Hematopoietic multipotent progenitor cell treated with erythropoietin and hydrocortisone succinate and interleukin-3 and kit ligand, for 4 days (in vitro differentiated cells): ENCODE measurements around the gene RRAS2.
"Not testable (repeated sequence)": the region's sequence is repeated elsewhere in the genome, so short reads cannot be mapped to it uniquely, and the experiment has no call there.

Experiments
- DNase-seq: peaks from one replicate; pipeline ENCODE4 v3.0.0-alpha.2; 2015

RRAS2 gene

GRCh38 chr11:14358729-14359439 is at the start of gene RRAS2:
Gene RRAS2 (minus strand): TSS chr11:14359183. CDS start chr11:14358870, 313 bp downstream.
- peak; percentile 84 for DNase-seq

- DNase-seq: no peak
Observed at GRCh38 chr11:14408612-14409011, 49.6 kb upstream of the RRAS2 start.

- not testable (repeated sequence) for DNase-seq
Observed at GRCh38 chr11:14406116-14406515, 47.1 kb upstream of the RRAS2 start.

- DNase-seq: not testable (repeated sequence)
Observed at GRCh38 chr11:14403528-14403927, 44.5 kb upstream of the RRAS2 start.

GRCh38 chr11:14399087-14399486 is 40.1 kb upstream of the RRAS2 start:
- no peak for DNase-seq

GRCh38 chr11:14396273-14396672 is 37.3 kb upstream of the RRAS2 start:
- no peak for DNase-seq

- no peak for DNase-seq
Observed at GRCh38 chr11:14393889-14394288, 34.9 kb upstream of the RRAS2 start.

- no peak for DNase-seq
Observed at GRCh38 chr11:14393129-14393528, 34.1 kb upstream of the RRAS2 start.

- DNase-seq: no peak
Observed at GRCh38 chr11:14390669-14391068, 31.7 kb upstream of the RRAS2 start.

- no peak for DNase-seq
Observed at GRCh38 chr11:14388352-14388751, 29.4 kb upstream of the RRAS2 start.

- DNase-seq: no peak
Observed at GRCh38 chr11:14386895-14387480, 28.0 kb upstream of the RRAS2 start.

- DNase-seq: no peak
Observed at GRCh38 chr11:14386081-14386480, 27.1 kb upstream of the RRAS2 start.

GRCh38 chr11:14384338-14384737 is 25.4 kb upstream of the RRAS2 start:
- no peak for DNase-seq

GRCh38 chr11:14381968-14382367 is 23.0 kb upstream of the RRAS2 start:
- no peak for DNase-seq

GRCh38 chr11:14380947-14381561 is 22.1 kb upstream of the RRAS2 start:
- peak; percentile 53 for DNase-seq

- DNase-seq: no peak
Observed at GRCh38 chr11:14380125-14380936, 21.3 kb upstream of the RRAS2 start.

- no peak for DNase-seq
Observed at GRCh38 chr11:14378171-14378570, 19.2 kb upstream of the RRAS2 start.

- no peak for DNase-seq
Observed at GRCh38 chr11:14376920-14377319, 17.9 kb upstream of the RRAS2 start.

GRCh38 chr11:14374922-14375830 is 16.2 kb upstream of the RRAS2 start:
- DNase-seq: no peak

- DNase-seq: no peak
Observed at GRCh38 chr11:14373941-14374646, 15.1 kb upstream of the RRAS2 start.

- no peak for DNase-seq
Observed at GRCh38 chr11:14372011-14372410, 13.0 kb upstream of the RRAS2 start.

- DNase-seq: no peak
Observed at GRCh38 chr11:14371249-14371648, 12.3 kb upstream of the RRAS2 start.
